ENCODE results near the gene LRRC71.

LRRC71 gene

DNA sequence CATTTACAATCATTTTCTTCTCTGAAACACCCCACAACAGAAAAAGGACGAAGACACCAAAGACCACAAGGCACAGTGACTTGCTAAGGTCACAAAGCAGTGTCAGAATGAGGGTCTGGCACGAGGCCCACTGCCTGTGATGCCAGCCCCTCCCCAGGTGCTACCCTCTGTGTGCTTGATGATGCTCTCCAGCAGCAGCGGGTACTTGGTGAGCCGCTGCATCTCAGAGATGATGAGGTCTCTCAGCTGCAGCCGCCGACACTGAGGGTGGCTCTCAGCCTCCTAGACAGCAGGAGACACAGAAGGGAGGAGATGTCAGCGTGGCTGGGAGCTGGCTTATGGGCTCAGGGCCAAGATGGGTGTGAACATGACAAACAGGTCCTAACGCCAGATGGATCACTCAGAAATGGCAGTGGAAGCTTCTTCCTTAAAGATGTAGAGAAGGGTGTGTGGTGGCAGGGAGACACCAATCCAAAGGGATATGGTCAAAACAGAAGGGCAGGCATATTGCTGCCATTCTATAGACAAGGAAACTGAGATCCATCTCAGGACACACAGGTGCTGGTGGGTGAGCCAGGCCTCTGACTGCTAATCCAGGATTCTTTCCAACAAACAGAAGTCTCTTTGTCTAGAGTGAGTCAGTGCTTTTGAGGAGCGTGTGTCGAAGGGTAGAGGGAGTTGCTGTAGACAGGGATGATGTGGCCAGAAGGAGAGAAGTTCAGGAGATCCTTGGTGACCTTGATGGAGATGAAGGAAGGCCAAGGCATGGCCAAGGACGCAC is 25.6 kb downstream of the LRRC71 start:
- Histone ChIP-seq H3K27ac (ENCODE audit: low read depth, low read length) (no peak overlapping the region), H3K4me3 (ENCODE audit: low read length) (no peak overlapping the region), H3K27me3 (ENCODE audit: insufficient read depth, low read length, poor library complexity) (no peaks in the 10 kb centered on the region), H4K5ac (ENCODE audit: low read length) (no peak overlapping the region), H2BK120ac (ENCODE audit: low read depth, low read length) (no peak overlapping the region), H3K79me2 (ENCODE audit: control insufficient read depth, insufficient read depth, low read length) (no peaks in the 10 kb centered on the region), H3K4me2 (ENCODE audit: low read length) (no peak overlapping the region), H3K79me1 (ENCODE audit: low read length) (no peaks in the 10 kb centered on the region), H3K36me3 (ENCODE audit: control insufficient read depth, insufficient read depth, low read length) (peaks cover 9% of the 10 kb centered on the region), H3K4me1 (ENCODE audit: control insufficient read depth, low read depth, low read length) (peaks cover 8% of the 10 kb centered on the region), H3K18ac (ENCODE audit: low read length) (no peak overlapping the region), H3K23ac (ENCODE audit: low read length) (no peak overlapping the region), H3K9ac (ENCODE audit: low read length) (no peak overlapping the region), H4K8ac (ENCODE audit: low read depth, low read length) (no peak overlapping the region), H2AK5ac (ENCODE audit: low read length) (no peak overlapping the region), H2BK5ac (ENCODE audit: low read length) (no peak overlapping the region), H3K4ac (ENCODE audit: low read depth, low read length) (no peak overlapping the region), H2BK15ac (replicated peaks; ENCODE audit: low read depth) (no peak overlapping the region), H3K56ac (ENCODE audit: low read length) (no peak overlapping the region)
- no CpG with 5 or more reads among the region's 11 CpGs for WGBS (ENCODE audit: extremely low coverage, insufficient coverage, low lambda C conversion rate)
- no peak for DNase-seq

GRCh38 chr1:156947127-156947526 is 26.7 kb downstream of the LRRC71 start:
- H2BK5ac ChIP-seq (ENCODE audit: low read length) = no peak overlapping the region
- no peak overlapping the region for H4K8ac ChIP-seq (ENCODE audit: low read depth, low read length)
- WGBS (ENCODE audit: extremely low coverage, insufficient coverage, low lambda C conversion rate) = no CpG with 5 or more reads among the region's 9 CpGs
- H3K18ac ChIP-seq (ENCODE audit: low read length) = no peak overlapping the region
- H3K56ac ChIP-seq (ENCODE audit: low read length) = no peak overlapping the region
- no peak overlapping the region for H3K27ac ChIP-seq (ENCODE audit: low read depth, low read length)
- no peak overlapping the region for H3K4ac ChIP-seq (ENCODE audit: low read depth, low read length)
- no peak overlapping the region for H3K4me3 ChIP-seq (ENCODE audit: low read length)
- H3K23ac ChIP-seq (ENCODE audit: low read length) = no peak overlapping the region
- no peak overlapping the region for H2BK120ac ChIP-seq (ENCODE audit: low read depth, low read length)
- H3K36me3 ChIP-seq (ENCODE audit: control insufficient read depth, insufficient read depth, low read length) = peaks cover 8% of the 10 kb centered on the region
- H2AK5ac ChIP-seq (ENCODE audit: low read length) = no peak overlapping the region
- peaks cover 8% of the 10 kb centered on the region for H3K4me1 ChIP-seq (ENCODE audit: control insufficient read depth, low read depth, low read length)
- no peak overlapping the region for H4K5ac ChIP-seq (ENCODE audit: low read length)
- no peaks in the 10 kb centered on the region for H3K79me1 ChIP-seq (ENCODE audit: low read length)
- no peak for DNase-seq
- H3K27me3 ChIP-seq (ENCODE audit: insufficient read depth, low read length, poor library complexity) = no peaks in the 10 kb centered on the region
- no peaks in the 10 kb centered on the region for H3K79me2 ChIP-seq (ENCODE audit: control insufficient read depth, insufficient read depth, low read length)
- no peak overlapping the region for H2BK15ac ChIP-seq (replicated peaks; ENCODE audit: low read depth)
- no peak overlapping the region for H3K4me2 ChIP-seq (ENCODE audit: low read length)
- H3K9ac ChIP-seq (ENCODE audit: low read length) = no peak overlapping the region

DNA sequence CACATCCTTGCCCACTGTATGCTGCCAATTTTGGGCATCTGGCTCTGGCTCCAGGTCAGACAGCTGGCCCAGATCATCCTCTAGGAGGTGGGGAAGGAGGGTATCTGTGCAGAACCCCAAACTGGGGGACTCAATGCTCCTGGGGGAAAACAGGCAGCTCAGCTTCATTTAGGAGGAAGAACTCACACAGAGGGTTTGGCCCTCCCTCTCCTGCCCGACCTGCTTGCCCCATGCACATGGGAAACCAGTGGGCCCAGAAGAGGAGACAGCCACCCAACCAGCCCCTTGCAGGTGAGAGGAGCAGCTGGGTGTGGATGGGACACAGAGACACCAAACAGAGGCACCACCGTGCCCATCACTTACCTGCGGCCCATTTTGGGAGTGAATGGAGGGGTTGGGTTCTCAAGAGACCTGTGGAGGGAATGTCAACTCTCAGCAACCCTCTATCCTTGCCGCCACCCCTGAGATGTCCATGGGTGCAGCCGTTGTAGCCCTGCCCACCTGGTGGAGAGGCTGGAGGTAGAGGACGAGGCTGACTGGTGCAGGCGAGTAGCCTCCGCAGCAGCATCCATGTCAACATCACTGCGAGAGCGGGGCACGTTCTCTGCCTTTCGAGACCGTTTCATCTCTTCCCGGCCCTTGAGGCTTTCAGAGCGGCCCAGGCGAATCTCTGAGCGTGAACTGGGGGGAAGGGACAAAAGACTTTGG is 27.5 kb downstream of the LRRC71 start:
- WGBS (ENCODE audit: extremely low coverage, insufficient coverage, low lambda C conversion rate) = no CpG with 5 or more reads among the region's 17 CpGs

GRCh38 chr1:156948708-156949107 is 28.3 kb downstream of the LRRC71 start:
- peak; percentile 77 for DNase-seq
- H4K5ac ChIP-seq (ENCODE audit: low read length) = no peak overlapping the region

More for the DNA sequence above, 27.5 kb downstream of the LRRC71 start:
- Histone ChIP-seq H3K79me1 (ENCODE audit: low read length) (no peaks in the 10 kb centered on the region), H2BK5ac (ENCODE audit: low read length) (no peak overlapping the region), H4K5ac (ENCODE audit: low read length) (no peak overlapping the region), H3K4ac (ENCODE audit: low read depth, low read length) (no peak overlapping the region), H3K79me2 (ENCODE audit: control insufficient read depth, insufficient read depth, low read length) (no peaks in the 10 kb centered on the region), H3K18ac (ENCODE audit: low read length) (no peak overlapping the region), H3K56ac (ENCODE audit: low read length) (no peak overlapping the region), H3K36me3 (ENCODE audit: control insufficient read depth, insufficient read depth, low read length) (peaks cover 8% of the 10 kb centered on the region), H3K27me3 (ENCODE audit: insufficient read depth, low read length, poor library complexity) (no peaks in the 10 kb centered on the region), H3K4me3 (ENCODE audit: low read length) (no peak overlapping the region), H4K8ac (ENCODE audit: low read depth, low read length) (no peak overlapping the region), H3K27ac (ENCODE audit: low read depth, low read length) (no peak overlapping the region), H2BK15ac (replicated peaks; ENCODE audit: low read depth) (no peak overlapping the region), H3K4me2 (ENCODE audit: low read length) (no peak overlapping the region), H3K4me1 (ENCODE audit: control insufficient read depth, low read depth, low read length) (peaks cover 8% of the 10 kb centered on the region), H2BK120ac (ENCODE audit: low read depth, low read length) (no peak overlapping the region), H3K9ac (ENCODE audit: low read length) (no peak overlapping the region), H3K23ac (ENCODE audit: low read length) (no peak overlapping the region), H2AK5ac (ENCODE audit: low read length) (no peak overlapping the region)
- no peak for DNase-seq

GRCh38 chr1:156949127-156949526 is 28.7 kb downstream of the LRRC71 start:
- Histone ChIP-seq H3K18ac (ENCODE audit: low read length) (no peak overlapping the region), H4K5ac (ENCODE audit: low read length) (no peak overlapping the region), H2BK5ac (ENCODE audit: low read length) (no peak overlapping the region), H4K8ac (ENCODE audit: low read depth, low read length) (no peak overlapping the region), H2BK15ac (replicated peaks; ENCODE audit: low read depth) (no peak overlapping the region), H3K27me3 (ENCODE audit: insufficient read depth, low read length, poor library complexity) (no peaks in the 10 kb centered on the region), H3K79me1 (ENCODE audit: low read length) (no peaks in the 10 kb centered on the region), H3K23ac (ENCODE audit: low read length) (no peak overlapping the region), H3K36me3 (ENCODE audit: control insufficient read depth, insufficient read depth, low read length) (peaks cover 5% of the 10 kb centered on the region), H2AK5ac (ENCODE audit: low read length) (no peak overlapping the region), H3K4me2 (ENCODE audit: low read length) (no peak overlapping the region), H2BK120ac (ENCODE audit: low read depth, low read length) (no peak overlapping the region), H3K27ac (ENCODE audit: low read depth, low read length) (no peak overlapping the region), H3K4ac (ENCODE audit: low read depth, low read length) (no peak overlapping the region), H3K79me2 (ENCODE audit: control insufficient read depth, insufficient read depth, low read length) (no peaks in the 10 kb centered on the region), H3K56ac (ENCODE audit: low read length) (no peak overlapping the region), H3K4me3 (ENCODE audit: low read length) (no peak overlapping the region), H3K9ac (ENCODE audit: low read length) (no peak overlapping the region), H3K4me1 (ENCODE audit: control insufficient read depth, low read depth, low read length) (peaks cover 8% of the 10 kb centered on the region)
- peak; percentile 69 for DNase-seq
- WGBS (ENCODE audit: extremely low coverage, insufficient coverage, low lambda C conversion rate) = no CpG with 5 or more reads among the region's 5 CpGs

More at GRCh38 chr1:156948708-156949107, 28.3 kb downstream of the LRRC71 start:
- H2AK5ac ChIP-seq (ENCODE audit: low read length) = no peak overlapping the region
- H3K18ac ChIP-seq (ENCODE audit: low read length) = no peak overlapping the region
- H3K56ac ChIP-seq (ENCODE audit: low read length) = no peak overlapping the region
- H3K79me2 ChIP-seq (ENCODE audit: control insufficient read depth, insufficient read depth, low read length) = no peaks in the 10 kb centered on the region
- H2BK5ac ChIP-seq (ENCODE audit: low read length) = no peak overlapping the region
- no peak overlapping the region for H3K4me3 ChIP-seq (ENCODE audit: low read length)
- no peaks in the 10 kb centered on the region for H3K79me1 ChIP-seq (ENCODE audit: low read length)
- H3K4me2 ChIP-seq (ENCODE audit: low read length) = no peak overlapping the region
- no peak overlapping the region for H4K8ac ChIP-seq (ENCODE audit: low read depth, low read length)
- no peak overlapping the region for H2BK15ac ChIP-seq (replicated peaks; ENCODE audit: low read depth)
- H2BK120ac ChIP-seq (ENCODE audit: low read depth, low read length) = no peak overlapping the region
- WGBS (ENCODE audit: extremely low coverage, insufficient coverage, low lambda C conversion rate) = no CpG with 5 or more reads among the region's 4 CpGs
- H3K23ac ChIP-seq (ENCODE audit: low read length) = no peak overlapping the region
- no peaks in the 10 kb centered on the region for H3K27me3 ChIP-seq (ENCODE audit: insufficient read depth, low read length, poor library complexity)
- no peak overlapping the region for H3K9ac ChIP-seq (ENCODE audit: low read length)
- H3K4ac ChIP-seq (ENCODE audit: low read depth, low read length) = no peak overlapping the region
- peaks cover 8% of the 10 kb centered on the region for H3K4me1 ChIP-seq (ENCODE audit: control insufficient read depth, low read depth, low read length)
- no peak overlapping the region for H3K27ac ChIP-seq (ENCODE audit: low read depth, low read length)
- peaks cover 5% of the 10 kb centered on the region for H3K36me3 ChIP-seq (ENCODE audit: control insufficient read depth, insufficient read depth, low read length)

All from mesendoderm (in vitro differentiated cells).